ENCODE data around the gene SMIM1. TPM values are rescaled to one million over a fixed set of nuclear protein-coding genes. Genes with fewer than 3 reads are reported as not detected.

Gene SMIM1
- polyA plus RNA-seq, 1 donor (not counting 4 experiments of a cell fraction or from before 2014, with no cell fraction given): 0.79 TPM

DNA sequence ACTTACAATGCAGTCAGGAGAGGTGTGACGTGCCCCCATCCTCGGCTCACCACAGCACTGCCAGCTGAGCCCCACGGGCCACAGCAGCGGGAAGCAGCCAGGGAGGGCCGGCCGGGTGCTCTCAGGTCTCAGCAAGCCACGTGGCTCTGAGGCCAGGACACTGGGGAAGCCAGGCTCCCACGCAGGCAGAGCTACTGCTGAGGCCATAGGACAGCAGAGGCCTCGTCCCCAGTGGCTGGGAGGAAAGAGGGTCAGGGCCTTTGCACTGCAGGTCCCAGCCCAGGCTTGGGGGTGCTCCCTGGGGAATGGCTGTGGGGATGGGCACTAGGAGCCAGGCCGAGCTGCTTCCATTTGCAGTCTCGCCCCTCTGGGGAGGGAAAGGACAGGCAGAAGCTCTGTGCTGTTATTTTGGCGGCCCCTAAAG is 18.0 kb downstream of the SMIM1 start:
- DNase-seq (ENCODE audit: low read depth, low spot score): no peak
- no peaks in the 10 kb centered on the region for H3K27me3 ChIP-seq (ENCODE audit: control insufficient read depth, extremely low read depth, insufficient read depth, low read length)
- FAIRE-seq: no peak
- no peaks in the 10 kb centered on the region for H3K9me1 ChIP-seq (ENCODE audit: control insufficient read depth, extremely low read depth, insufficient read depth, low read length)
- H3K9me3 ChIP-seq (ENCODE audit: control insufficient read depth, low read depth, low read length): no peaks in the 10 kb centered on the region
- H2AFZ ChIP-seq (ENCODE audit: control insufficient read depth, low read length): no peak overlapping the region
- H3K4me2 ChIP-seq (ENCODE audit: control insufficient read depth, extremely low read depth, insufficient read depth, low read depth, low read length): no peak overlapping the region
- H3K4me1 ChIP-seq (ENCODE audit: control insufficient read depth, extremely low read depth, insufficient read depth, low read length): peaks cover 34% of the 10 kb centered on the region
- TF ChIP-seq, protein P1, sequence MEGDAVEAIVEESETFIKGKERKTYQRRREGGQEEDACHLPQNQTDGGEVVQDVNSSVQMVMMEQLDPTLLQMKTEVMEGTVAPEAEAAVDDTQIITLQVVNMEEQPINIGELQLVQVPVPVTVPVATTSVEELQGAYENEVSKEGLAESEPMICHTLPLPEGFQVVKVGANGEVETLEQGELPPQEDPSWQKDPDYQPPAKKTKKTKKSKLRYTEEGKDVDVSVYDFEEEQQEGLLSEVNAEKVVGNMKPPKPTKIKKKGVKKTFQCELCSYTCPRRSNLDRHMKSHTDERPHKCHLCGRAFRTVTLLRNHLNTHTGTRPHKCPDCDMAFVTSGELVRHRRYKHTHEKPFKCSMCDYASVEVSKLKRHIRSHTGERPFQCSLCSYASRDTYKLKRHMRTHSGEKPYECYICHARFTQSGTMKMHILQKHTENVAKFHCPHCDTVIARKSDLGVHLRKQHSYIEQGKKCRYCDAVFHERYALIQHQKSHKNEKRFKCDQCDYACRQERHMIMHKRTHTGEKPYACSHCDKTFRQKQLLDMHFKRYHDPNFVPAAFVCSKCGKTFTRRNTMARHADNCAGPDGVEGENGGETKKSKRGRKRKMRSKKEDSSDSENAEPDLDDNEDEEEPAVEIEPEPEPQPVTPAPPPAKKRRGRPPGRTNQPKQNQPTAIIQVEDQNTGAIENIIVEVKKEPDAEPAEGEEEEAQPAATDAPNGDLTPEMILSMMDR (optimal IDR thresholded peaks at IDR 0.05 in 1 of 3, IDR thresholded peaks at IDR 0.05 in 1 of 3, conservative IDR thresholded peaks at IDR 0.05 in 1 of 3; ENCODE audit: extremely low read depth in 1 of 3, insufficient read depth in 2 of 3, low read length in 3 of 3): no peak
- TF ChIP-seq EZH2 (IDR thresholded peaks at IDR 0.05; ENCODE audit: low read length): no peak
- peaks cover 12% of the 10 kb centered on the region for H4K20me1 ChIP-seq (ENCODE audit: control insufficient read depth, extremely low read depth, insufficient read depth, low read length)
- H3K79me2 ChIP-seq (ENCODE audit: control insufficient read depth, insufficient read depth, low read length): peaks cover 80% of the 10 kb centered on the region
- dilution Hi-C loops (cut with MboI; ENCODE audit: extremely low pct_ligation_motif_present, low sequenced_read_pairs): no loop called here
- H3K9ac ChIP-seq (ENCODE audit: control insufficient read depth, extremely low read depth, insufficient read depth, low read length): no peak overlapping the region
- H3K27ac ChIP-seq (ENCODE audit: control insufficient read depth, insufficient read depth, low read length): no peak overlapping the region
- peaks cover 8 to 18% of the 10 kb centered on the region in 2 experiments for H3K36me3 ChIP-seq (ENCODE audit: control insufficient read depth in 2 of 2, extremely low read depth in 1 of 2, insufficient read depth in 2 of 2, low read length in 2 of 2)
- H3K4me3 ChIP-seq (ENCODE audit: control insufficient read depth in 2 of 3, extremely low read depth in 1 of 3, insufficient read depth in 2 of 3, low read depth in 1 of 3, low read length in 3 of 3): no peak overlapping the region

DNA sequence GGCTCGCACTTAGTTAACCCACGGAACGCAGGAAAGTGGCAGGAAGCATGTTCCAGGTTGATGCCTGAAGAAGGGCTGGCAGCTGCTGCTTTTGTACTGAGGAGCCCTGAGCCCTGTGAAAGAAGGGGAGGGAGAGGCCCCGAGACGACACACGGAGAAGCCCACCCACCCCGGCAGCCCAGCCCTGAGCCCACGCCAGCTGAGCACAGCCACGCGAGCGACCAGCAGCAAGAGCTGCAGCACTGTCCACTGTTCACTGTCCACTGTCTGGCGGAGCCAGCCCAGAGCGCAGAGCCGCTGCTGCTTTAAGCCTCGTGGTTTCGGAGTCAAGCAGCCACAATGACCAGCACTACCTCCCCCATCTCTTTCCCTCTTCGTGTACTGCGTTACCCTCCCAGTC is 18.4 kb downstream of the SMIM1 start:
- Histone ChIP-seq H3K4me3 (ENCODE audit: control insufficient read depth in 2 of 3, extremely low read depth in 1 of 3, insufficient read depth in 2 of 3, low read depth in 1 of 3, low read length in 3 of 3) (no peak overlapping the region), H3K27ac (ENCODE audit: control insufficient read depth, insufficient read depth, low read length) (no peak overlapping the region), H4K20me1 (ENCODE audit: control insufficient read depth, extremely low read depth, insufficient read depth, low read length) (peaks cover 12% of the 10 kb centered on the region), H3K4me1 (ENCODE audit: control insufficient read depth, extremely low read depth, insufficient read depth, low read length) (peaks cover 35% of the 10 kb centered on the region), H3K4me2 (ENCODE audit: control insufficient read depth, extremely low read depth, insufficient read depth, low read depth, low read length) (no peak overlapping the region), H3K9me3 (ENCODE audit: control insufficient read depth, low read depth, low read length) (no peaks in the 10 kb centered on the region), H3K36me3 (ENCODE audit: control insufficient read depth in 2 of 2, extremely low read depth in 1 of 2, insufficient read depth in 2 of 2, low read length in 2 of 2) (peaks cover 8 to 18% of the 10 kb centered on the region in 2 experiments), H2AFZ (ENCODE audit: control insufficient read depth, low read length) (no peak overlapping the region), H3K79me2 (ENCODE audit: control insufficient read depth, insufficient read depth, low read length) (peaks cover 85% of the 10 kb centered on the region), H3K27me3 (ENCODE audit: control insufficient read depth, extremely low read depth, insufficient read depth, low read length) (no peaks in the 10 kb centered on the region), H3K9me1 (ENCODE audit: control insufficient read depth, extremely low read depth, insufficient read depth, low read length) (no peaks in the 10 kb centered on the region), H3K9ac (ENCODE audit: control insufficient read depth, extremely low read depth, insufficient read depth, low read length) (no peak overlapping the region)
- no peak for DNase-seq (ENCODE audit: low read depth, low spot score)
- dilution Hi-C loops (cut with MboI; ENCODE audit: extremely low pct_ligation_motif_present, low sequenced_read_pairs): no loop called here
- TF ChIP-seq, protein P1 (optimal IDR thresholded peaks at IDR 0.05 in 1 of 3, IDR thresholded peaks at IDR 0.05 in 1 of 3, conservative IDR thresholded peaks at IDR 0.05 in 1 of 3; ENCODE audit: extremely low read depth in 1 of 3, insufficient read depth in 2 of 3, low read length in 3 of 3): no peak
- no peak for TF ChIP-seq EZH2 (IDR thresholded peaks at IDR 0.05; ENCODE audit: low read length)
- FAIRE-seq: no peak
